Activated CD8-positive, alpha-beta memory T cell treated with anti-CD3 and anti-CD28 coated beads, Interleukin-2, amount 50 U/mL, for 24 hours (primary cell): ENCODE data around the gene FRAS1.
"Not testable (repeated sequence)": the region's sequence is repeated elsewhere in the genome, so short reads cannot be mapped to it uniquely, and the experiment has no call there.

Source experiments
- DNase-seq: peaks from one replicate; pipeline ENCODE4 v3.0.0-alpha.2; 2020; ENCODE audit errors: extremely low read depth

The FRAS1 gene

DNA sequence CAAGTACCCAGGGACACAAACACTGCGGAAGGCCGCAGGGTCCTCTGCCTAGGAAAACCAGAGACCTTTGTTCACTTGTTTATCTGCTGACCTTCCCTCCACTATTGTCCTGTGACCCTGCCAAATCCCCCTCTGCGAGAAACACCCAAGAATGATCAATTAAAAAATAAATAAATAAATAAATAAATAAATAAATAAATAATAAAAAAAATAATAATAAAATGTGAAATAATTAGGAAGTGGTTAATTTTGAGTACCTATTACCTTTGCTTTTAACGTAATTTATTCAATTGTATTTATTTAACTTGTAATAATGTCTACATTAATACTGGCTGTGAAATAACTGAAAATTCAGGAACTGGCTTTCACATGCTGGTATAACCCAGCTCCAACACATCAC is 491.8 kb downstream of the FRAS1 start:
- not testable (repeated sequence) for DNase-seq

DNA sequence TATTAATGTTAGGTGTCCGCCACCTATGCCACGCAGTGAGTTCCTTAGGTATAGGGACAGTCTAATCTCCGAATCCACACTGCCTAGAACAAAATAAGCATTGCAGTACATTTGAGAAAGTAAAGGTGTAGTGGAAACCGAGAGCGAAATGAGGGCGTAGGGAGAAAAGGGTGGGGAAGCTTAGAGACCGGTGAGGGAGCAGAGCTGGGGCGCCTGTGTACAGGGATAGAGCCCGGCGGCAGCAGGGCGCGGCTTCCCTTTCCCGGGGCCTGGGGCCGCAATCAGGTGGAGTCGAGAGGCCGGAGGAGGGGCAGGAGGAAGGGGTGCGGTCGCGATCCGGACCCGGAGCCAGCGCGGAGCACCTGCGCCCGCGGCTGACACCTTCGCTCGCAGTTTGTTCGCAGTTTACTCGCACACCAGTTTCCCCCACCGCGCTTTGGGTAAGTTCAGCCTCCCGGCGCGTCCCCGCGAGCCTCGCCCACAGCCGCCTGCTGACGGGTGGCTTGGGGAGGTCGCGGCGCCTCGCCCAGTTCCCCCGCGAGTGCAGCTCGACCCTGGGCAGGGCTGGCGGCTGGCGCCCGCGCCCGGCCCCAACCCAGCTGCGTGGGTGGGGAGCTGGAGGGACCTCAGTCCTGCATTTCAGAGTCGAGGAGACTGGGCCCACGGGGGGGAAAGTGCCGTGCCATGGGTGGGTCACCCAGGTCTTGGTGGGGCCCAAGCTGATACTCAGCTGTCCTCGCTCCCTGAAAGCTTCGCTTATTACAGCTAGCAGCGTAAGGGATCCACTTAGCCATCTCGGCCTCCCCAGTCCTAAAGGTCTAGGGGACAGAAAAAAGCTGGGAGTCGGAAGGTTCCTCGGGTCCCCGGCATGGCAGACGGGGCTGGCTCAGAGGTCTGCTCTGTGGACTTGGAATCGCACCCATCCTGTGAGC is 494.6 kb downstream of the FRAS1 start, which contains the start of gene ANXA3:
TSS of gene ANXA3 (plus strand) at position 351 of the 932 bp plus-strand sequence. CDS start 2,704 bp downstream, outside the sequence.
- no peak for DNase-seq

DNA sequence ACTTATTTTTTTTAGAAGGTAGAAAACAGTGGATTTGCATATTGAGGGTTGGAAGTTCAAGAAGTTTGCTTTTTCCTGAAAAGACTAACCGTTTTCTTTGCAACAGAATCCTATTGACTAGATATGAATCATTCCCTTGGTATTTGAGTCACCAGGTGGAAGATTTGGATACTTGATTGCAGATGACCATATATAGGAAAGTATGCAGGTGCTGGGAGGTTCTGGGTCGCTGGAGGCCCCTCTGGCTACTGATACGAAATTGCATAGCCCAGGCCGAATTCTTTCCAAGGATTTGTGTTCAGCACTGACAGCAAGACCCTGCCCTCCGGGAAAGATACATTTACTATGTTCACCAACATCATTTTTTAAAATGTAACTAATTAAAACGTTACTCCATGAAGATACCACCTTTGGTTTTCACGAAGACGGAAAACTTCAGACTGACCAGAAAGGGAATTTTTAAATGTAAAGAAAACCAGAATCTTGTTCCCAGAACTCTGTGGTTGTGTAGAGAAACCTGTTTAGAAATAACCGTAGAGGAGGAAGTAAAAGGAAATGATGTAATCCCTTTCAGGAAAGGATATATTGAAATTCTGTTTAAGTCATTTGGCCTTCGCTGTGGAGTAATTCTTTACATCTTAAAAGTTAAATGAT is 495.4 kb downstream of the FRAS1 start:
- DNase-seq: no peak

DNA sequence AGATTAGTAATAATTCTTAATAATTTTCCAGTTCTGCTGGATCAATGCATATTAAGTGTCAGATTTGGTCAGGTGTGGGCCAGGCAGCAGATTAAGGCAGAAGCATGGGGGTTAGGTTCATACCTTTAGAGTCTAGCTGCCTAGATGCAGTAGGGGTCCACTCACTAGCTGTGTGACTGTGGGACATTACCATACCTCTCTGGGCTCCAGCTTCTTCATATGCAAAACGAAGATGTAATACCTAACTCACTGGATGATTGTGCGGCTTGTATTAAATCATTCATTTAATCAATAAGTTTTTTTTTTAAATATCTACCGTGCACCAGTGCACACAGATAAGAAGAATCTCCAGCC is 495.9 kb downstream of the FRAS1 start:
- no peak for DNase-seq

DNA sequence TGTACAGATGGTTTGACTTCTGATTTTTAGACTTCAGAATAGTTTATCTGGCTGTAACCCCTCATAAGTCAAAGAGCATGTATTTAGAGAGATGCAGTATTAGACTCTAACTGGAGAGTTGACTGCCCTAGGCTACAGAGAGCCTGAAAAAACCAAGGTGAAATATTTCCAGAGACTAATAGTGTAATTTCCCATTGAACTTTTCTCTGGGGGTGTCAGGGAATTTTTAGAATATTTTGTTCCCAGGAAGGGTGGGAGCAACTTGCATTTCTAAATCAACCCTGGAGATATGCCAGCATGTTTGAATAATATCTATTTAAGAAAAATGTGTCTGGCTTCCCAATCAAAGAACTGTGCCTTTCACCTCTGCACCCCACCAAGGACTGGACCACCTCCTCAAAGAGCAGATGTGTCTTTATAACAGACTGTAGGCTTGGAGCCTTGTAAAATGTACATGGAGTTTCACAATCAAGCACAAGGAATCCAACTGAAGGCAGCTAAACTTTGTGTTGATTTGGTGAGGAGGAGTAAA is 496.5 kb downstream of the FRAS1 start:
- DNase-seq: no peak

DNA sequence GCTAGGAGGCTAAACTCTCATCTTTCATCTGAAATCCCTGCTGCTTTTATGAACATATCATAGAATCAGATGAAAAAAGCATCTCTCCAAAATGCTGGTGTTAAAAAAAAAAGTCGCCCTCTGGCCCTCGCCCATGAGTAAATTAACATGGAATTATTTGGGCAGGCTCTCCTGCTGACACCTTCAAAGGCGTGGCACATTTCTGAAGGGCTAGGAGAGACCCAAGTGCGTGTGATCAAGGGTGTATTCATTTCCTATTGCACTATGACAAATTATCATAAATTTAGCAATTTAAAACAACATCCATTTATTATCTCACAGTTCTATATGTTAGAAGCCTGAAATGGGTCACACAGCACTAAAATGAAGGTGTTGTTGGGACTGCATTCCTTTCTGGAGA is 499.5 kb downstream of the FRAS1 start:
- DNase-seq: no peak

DNA sequence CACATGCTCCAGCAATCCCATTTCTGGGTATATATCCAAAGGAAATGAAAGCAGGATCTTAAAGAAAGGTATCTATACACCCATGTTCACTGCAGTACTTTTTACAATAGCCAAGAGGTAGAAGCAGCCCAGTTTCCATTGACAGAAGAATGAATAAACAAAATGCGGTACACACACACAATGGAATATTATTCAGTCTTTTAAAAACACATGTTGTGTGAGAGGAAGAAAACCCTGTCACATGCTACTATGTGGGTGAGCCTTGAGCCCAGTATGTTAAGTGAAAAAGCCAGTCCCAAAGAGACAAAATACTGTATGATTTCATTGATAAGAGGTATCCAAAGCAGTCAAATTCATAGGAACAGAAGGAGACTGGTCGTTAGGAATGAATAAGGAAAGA is 500.7 kb downstream of the FRAS1 start:
- DNase-seq: no peak

DNA sequence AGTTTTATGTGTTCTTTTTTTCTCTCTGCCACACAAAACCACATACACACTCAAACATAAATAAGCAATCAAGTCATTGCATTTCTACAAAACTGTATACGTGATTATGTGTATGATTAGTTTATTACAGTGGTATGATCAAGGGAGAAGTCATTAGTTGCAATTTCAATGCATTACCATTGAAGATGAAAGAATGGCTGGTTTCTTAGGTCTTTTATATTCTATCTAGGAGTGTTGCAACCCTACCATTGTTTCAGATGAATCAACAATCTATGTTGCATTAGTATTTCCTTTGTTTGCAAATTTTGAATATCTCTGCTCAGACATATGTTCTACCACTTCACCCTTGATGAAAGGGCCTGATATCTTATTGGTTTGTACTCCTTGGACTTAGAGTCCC is 501.3 kb downstream of the FRAS1 start:
- DNase-seq: no peak

DNA sequence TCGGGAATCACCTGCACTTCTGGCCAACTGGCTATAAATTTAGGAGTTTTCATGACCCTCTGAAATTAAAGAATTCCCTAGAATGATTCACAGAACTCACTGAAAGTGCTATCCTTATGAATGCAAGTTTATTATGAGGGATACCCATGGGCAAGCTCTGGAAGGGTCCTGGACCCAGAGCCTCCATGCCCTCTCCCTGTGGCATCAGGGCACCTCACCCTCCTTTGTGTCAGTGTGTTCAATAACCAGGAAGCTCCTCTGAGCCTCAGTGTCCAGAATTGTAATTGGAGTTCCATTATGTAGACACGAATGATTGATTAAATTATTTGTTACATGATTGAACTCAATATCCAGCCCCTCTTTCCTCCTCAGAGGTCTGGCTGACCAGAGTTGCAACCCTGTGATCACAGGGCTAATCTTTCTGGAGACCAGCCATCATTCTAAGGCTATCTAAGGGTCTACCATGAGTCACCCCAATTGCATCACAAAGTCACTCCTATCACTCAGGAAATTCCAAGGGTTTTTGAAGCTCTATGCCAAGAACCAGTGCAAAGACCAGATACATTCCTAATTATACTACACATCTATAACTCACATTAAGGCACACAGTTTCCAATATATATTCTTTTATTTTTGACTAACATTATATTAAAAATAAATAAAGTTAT is 503.3 kb downstream of the FRAS1 start:
- no peak for DNase-seq

DNA sequence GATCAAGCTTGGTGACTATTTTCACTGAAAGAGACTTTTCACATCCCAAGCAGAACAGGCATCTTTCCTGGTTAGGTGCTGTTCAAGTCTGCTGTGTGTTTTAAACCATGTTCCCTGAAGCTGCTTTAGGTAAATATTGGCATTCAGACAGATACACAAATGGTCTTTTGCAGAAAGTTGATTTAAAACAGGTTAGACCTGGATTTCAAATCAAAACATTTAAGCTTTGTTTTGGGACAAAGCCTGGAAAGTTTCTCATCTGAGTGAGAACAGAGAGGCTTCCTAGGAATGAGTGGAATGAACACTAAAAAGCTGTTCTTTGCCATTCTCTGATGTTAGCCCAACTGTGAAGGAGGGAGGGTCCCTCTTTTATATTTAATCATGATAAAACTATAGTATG is 504.6 kb downstream of the FRAS1 start:
- DNase-seq: no peak

DNA sequence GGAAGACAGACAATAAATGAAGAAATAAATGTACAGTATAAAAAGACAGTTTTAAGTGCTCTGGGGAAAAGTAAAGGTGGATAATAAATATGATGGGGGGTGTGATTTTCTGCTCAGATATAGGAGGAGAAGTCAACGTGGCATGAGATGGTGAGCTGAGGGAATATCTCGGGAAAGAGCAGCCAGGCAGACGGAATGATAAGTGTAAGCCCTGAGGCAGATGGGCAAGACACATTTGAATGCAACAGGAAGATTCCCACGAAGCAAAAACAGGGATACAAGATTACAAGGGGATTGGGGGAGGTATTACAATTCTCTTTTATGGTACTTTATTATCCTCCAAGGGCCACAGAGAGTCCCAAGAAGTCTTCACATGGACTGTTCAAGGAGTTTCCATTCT is 505.6 kb downstream of the FRAS1 start:
- no peak for DNase-seq

DNA sequence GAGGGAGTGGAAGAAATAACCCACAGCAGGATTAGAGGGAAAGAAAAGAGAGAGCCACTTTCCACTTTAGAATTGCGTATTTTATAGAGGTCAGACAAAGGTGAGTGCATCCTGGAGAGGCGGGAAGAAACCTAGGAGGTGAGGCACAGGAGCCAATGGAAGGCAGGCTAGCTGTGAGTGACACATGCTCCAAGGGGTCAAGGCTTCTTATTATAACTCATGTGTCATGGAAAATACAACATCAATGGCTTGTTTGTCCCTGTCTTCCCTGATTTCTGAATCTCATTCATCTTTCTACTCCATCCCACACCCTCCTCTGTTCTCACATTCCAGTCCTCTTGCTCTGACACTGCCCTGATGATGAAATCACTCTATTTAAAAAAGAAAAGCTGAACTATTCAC is 508.8 kb downstream of the FRAS1 start:
- no peak for DNase-seq

DNA sequence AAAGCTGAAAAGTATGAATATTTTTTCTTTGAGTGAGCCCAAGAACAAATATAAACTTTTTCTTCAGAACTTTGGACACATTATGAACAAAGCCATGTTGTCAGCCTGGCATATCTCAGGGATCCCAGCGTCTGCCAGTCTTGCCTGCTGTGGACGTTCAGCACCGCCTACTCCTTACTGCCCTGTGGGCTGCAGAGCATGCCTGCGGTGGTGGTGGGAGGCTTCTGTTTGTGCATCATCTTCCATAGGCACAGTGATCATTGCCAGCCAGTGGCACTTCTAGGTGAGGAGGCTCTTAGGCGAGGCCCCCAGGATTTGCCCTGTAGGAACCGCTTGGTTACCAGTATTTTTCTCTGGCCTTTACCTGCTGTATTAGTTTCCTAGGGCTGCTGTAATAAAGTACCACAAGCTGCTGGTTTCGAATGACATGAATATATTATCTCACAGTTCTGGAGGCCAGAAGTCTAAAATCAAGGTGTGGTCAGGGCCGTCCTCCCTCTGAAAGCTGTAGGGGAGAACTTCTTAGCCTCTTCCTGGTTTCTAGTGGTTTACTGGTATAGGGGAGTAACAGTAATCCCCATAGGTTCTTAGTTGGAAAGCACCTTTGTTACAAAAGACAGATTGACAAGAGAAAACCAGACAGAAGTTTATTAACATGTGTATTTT is 509.8 kb downstream of the FRAS1 start:
- DNase-seq: no peak

DNA sequence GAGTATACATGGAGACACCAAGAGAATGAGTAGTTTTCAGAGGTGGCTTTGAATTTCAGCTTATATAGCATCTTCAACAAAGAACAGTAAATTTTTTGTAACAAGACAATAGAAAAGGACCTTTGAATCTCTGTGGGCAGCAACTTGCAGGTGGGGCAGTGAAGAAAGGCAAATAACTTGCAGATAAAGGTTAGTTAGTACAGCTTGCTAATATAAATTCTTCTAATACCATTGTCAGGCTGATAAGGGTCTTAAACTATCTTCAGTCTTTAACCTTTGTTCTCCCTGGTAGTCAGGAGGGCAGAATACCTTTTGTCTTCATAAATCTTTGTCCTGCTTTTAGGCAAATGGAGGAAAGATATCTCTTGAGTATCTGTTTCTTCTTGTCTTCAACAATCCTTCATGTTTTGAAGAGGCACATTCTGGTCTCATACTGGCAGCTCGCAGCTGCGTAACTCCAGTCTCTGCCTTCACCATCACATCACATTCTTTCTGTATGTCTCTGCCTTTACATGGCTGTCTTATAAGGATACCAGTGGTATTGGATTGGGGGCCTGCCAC is 510.5 kb downstream of the FRAS1 start:
- DNase-seq: no peak

DNA sequence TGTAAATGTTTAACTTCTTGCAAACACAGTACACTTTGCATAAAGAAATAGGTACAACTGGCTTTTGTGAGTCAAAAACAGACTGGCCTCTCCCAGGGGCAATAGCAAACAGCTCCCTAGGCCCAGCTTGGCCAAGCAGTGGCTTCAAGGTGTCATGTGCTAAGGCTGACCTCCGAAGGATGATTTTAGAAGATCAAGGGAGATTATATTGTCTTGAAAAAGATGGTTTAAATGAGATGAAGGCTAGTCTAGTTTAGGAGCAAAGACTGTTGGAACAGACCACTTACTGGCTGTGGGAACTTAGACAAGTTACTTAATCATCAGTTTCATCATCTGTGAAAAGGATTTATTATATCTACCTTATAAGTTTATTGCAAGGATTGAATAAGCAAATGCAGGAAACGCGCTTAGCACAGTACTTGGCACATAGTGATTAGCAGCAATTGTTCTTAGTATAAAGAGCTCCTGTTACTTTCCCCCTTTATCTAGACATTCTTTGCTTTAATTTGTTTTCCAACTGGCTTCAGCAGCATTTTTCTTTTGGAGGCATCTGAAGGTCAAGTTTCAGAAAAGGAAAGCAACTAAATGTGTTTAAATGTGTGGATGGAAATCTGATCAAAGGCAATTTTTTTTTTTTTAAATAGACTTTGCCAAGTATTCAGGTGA is 511.6 kb downstream of the FRAS1 start:
- no peak for DNase-seq

DNA sequence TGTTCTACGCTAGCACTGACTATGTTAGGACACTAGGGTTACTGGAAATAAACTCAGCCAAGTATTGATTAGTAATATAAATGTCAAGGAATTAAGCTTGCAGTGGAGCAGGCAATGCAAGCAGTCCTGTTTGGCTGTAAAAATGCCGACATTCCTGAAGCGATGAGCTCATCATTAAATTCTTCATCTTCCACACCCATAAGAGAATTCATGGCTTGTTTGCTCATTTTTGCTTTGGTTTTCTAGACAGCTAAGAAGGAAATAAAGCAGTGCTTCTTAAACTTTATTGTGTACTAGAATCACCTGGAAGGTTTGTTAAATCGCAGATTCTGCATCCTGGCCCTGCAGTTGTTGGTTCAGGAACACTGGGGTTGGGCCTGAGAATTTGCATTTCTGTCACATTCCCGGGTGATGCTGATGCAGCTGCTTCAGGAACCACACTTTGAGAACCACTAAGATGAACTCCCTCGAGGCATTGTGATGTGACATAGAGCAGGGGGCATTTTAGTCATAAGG is 512.2 kb downstream of the FRAS1 start:
- no peak for DNase-seq

DNA sequence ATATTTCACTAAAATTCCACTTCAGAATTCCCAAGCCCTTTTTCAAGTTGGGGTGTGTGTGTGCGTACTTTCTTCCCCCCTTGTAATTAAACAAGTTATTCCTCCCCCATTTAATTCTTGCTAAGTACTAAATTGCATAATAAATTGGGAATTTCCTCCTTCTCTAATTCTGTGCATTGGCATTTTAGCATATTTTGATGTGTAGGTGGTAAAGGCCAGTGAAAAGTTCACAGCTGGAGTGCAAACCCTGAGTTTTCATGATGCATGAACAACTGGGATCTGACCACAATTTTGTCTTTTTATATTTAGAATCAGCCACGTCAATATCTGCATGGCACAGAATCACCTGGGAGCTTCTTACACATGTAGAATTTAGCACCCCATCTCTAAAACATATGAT is 513.0 kb downstream of the FRAS1 start:
- no peak for DNase-seq

DNA sequence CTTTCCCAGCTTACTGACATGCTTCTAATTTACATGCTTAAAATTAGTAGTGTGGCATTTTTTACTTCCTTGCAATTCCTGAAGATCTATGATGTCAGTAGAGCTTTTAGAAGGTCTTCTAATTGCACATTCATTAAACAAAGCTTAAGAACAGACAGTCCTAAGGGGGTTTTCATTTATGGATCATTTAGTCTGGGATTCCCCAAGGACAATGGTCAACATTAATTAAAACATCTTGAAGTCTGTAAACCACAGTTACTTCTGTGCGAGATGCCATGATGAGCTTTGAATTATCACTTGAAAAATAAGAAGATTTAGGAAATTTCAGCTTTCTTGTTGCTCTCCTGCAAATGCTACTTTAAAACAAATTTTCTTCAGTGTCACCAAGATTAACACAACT is 514.7 kb downstream of the FRAS1 start:
- DNase-seq: no peak

DNA sequence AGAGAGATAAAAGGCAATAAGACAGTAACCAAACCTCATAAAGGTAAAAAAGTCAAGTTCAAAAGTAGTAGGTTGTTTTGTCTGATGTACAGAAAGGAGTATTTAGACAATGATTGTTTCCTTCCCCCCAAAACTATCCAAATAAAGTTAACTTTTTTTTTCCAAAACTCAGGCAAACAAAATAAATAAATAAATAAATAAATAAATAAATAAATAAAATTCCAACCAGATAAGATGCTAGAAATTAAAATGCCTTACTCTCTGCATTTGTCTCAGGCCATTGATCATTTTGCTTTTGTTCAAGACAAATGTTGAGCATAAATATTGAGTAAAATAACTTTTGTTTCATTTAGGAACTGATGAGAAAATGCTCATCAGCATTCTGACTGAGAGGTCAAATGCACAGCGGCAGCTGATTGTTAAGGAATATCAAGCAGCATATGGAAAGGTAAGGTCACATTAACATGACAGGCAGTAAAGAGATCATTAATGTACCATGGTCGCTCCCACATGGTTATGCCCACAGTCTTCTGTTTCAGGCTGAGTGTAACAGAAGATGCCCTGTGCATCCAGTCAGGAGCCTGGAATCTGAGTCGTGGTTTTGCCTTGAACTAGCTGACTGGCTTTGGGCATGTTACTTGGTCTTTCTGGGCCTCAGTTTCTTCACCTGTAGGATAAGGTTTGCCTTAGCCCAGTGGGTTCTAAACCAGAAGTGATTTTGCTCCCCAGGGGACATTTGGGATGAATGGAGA is 521.7 kb downstream of the FRAS1 start:
- no peak for DNase-seq

DNA sequence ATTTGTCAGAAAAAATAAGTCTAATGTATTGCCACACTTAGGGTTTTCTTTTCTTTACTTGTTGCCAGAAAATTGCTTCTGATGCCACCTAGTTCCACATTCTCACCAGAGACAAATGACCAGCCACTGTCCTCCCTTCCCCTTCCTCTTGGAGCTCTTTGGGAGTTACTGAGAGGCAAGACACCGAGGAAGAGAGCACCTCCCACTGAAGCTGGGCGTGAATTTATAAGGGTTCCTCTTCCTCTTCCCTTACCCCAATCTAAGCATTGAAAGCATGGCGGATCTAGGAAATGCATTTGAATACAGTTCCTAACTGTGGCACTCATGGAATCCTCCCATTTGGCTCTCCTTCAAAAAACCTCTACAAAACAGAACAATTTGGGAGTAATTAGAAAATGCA is 524.5 kb downstream of the FRAS1 start:
- no peak for DNase-seq
